DND-41 (cell line): ENCODE data around the gene OLFM3.

Experiments used
- ATAC-seq: fragments of 200-7000 bp; cut with Tn5 transposase; 3 replicates; pipeline ENCODE4 v1.9.1; 2021; ENCODE audit warnings: low read depth; ENCODE audit not compliant: insufficient read depth
- DNase-seq: peaks from one replicate; pipeline ENCODE4 v3.0.0-alpha.2; 2020
- H2AFZ ChIP-seq: 2 replicates; pipeline ENCODE4 v1.6.0; 2012; ENCODE audit warnings: low read depth, low read length
- H3K27ac ChIP-seq: 2 replicates; pipeline ENCODE4 v1.5.1; 2012; ENCODE audit warnings: low read length, inconsistent platforms
- H3K27me3 ChIP-seq: fragments of 200-600 bp; sonication (generic); 2 replicates; pipeline ENCODE4 v1.6.0; 2012; ENCODE audit warnings: low read length, mild to moderate bottlenecking, inconsistent platforms; ENCODE audit not compliant: insufficient read depth, poor library complexity
- H3K36me3 ChIP-seq: 2 replicates; pipeline ENCODE4 v1.5.1; 2012; ENCODE audit warnings: low read length, inconsistent platforms; ENCODE audit not compliant: insufficient read depth
- H3K4me1 ChIP-seq: 2 replicates; pipeline ENCODE4 v1.5.1; 2012; ENCODE audit warnings: mild to moderate bottlenecking, low read length; ENCODE audit not compliant: insufficient read depth
- H3K4me2 ChIP-seq: 2 replicates; pipeline ENCODE4 v1.6.0; 2012; ENCODE audit warnings: mild to moderate bottlenecking, moderate library complexity, low read length, inconsistent platforms; ENCODE audit not compliant: insufficient read depth
- H3K4me3 ChIP-seq, 2 experiments: fragments of 200-600 bp in 1 of 2; shearing (Covaris generic) in 1 of 2; 2 replicates each; pipeline ENCODE4 v1.5.1; 2012 to 2016; ENCODE audit warnings: inconsistent platforms in 2 of 2, low read length in 2 of 2, mild to moderate bottlenecking in 2 of 2, low read depth in 1 of 2, moderate library complexity in 1 of 2
- H3K79me2 ChIP-seq: 2 replicates; pipeline ENCODE4 v1.6.0; 2012; ENCODE audit warnings: low read length, inconsistent platforms; ENCODE audit not compliant: insufficient read depth
- H3K9ac ChIP-seq: 2 replicates; pipeline ENCODE4 v1.6.0; 2012; ENCODE audit warnings: low read depth, mild to moderate bottlenecking, inconsistent platforms, low read length, moderate library complexity
- H3K9me3 ChIP-seq: 2 replicates; pipeline ENCODE4 v1.5.1; 2012; ENCODE audit warnings: low read length, moderate library complexity, mild to moderate bottlenecking, inconsistent platforms; ENCODE audit not compliant: insufficient read depth, severe bottlenecking
- H4K20me1 ChIP-seq: 2 replicates; pipeline ENCODE4 v1.6.0; 2012; ENCODE audit warnings: low read length; ENCODE audit not compliant: insufficient read depth
- CTCF ChIP-seq: IDR thresholded peaks from 2 replicates; pipeline ENCODE4 v1.5.1; 2012; ENCODE audit warnings: borderline replicate concordance, low read length, moderate library complexity, mild to moderate bottlenecking; ENCODE audit not compliant: poor library complexity, severe bottlenecking; ENCODE audit errors: extremely low read depth
- EZH2 ChIP-seq: IDR thresholded peaks from 3 replicates; pipeline ENCODE4 v1.6.1; 2012; ENCODE audit warnings: borderline replicate concordance, low read depth, mild to moderate bottlenecking, moderate library complexity, low read length, inconsistent platforms; ENCODE audit not compliant: severe bottlenecking

Gene OLFM3

GRCh38 chr1:101976161-101976560 lies 20.6 kb downstream of the OLFM3 start:
- H3K36me3 ChIP-seq = no peaks in the 10 kb centered on the region
- ATAC-seq (no peak), DNase-seq (no peak)
- no peak overlapping the region for H3K27ac ChIP-seq
- no peak overlapping the region for H2AFZ ChIP-seq
- no peaks in the 10 kb centered on the region for H4K20me1 ChIP-seq
- H3K4me1 ChIP-seq = peaks cover 8% of the 10 kb centered on the region
- no peaks in the 10 kb centered on the region for H3K9me3 ChIP-seq
- TF ChIP-seq CTCF (no peak), EZH2 (no peak)
- H3K4me3 ChIP-seq = no peak overlapping the region
- no peak overlapping the region for H3K9ac ChIP-seq
- no peaks in the 10 kb centered on the region for H3K27me3 ChIP-seq
- no peaks in the 10 kb centered on the region for H3K79me2 ChIP-seq
- H3K4me2 ChIP-seq = no peak overlapping the region

- Histone ChIP-seq H3K4me3 (no peak overlapping the region), H4K20me1 (no peaks in the 10 kb centered on the region), H3K9me3 (no peaks in the 10 kb centered on the region), H3K27me3 (no peaks in the 10 kb centered on the region), H3K79me2 (no peaks in the 10 kb centered on the region), H3K4me2 (no peak overlapping the region), H3K4me1 (0 out of 2 replicates have a peak, but pooled peaks cover under 1% of the 10 kb centered on the region), H2AFZ (no peak overlapping the region), H3K36me3 (no peaks in the 10 kb centered on the region), H3K27ac (no peak overlapping the region), H3K9ac (no peak overlapping the region)
- ATAC-seq = no peak
- DNase-seq = no peak
- no peak for TF ChIP-seq EZH2
These were observed 21.4 kb downstream of the OLFM3 start for GRCh38 chr1:101975371-101975770.

- Histone ChIP-seq H3K9ac (no peak overlapping the region), H3K4me2 (no peak overlapping the region), H3K4me3 (no peak overlapping the region), H3K79me2 (no peaks in the 10 kb centered on the region), H3K27ac (no peak overlapping the region), H3K9me3 (no peaks in the 10 kb centered on the region), H3K27me3 (no peaks in the 10 kb centered on the region), H2AFZ (no peak overlapping the region), H3K36me3 (no peaks in the 10 kb centered on the region), H4K20me1 (no peaks in the 10 kb centered on the region), H3K4me1 (no peaks in the 10 kb centered on the region)
- DNase-seq (no peak), ATAC-seq (no peak)
- TF ChIP-seq CTCF (no peak), EZH2 (no peak)
These were observed 22.0 kb downstream of the OLFM3 start for GRCh38 chr1:101974599-101975274.

- ATAC-seq (no peak), DNase-seq (no peak)
- no peak overlapping the region for H3K27ac ChIP-seq
- H3K9me3 ChIP-seq = no peaks in the 10 kb centered on the region
- no peaks in the 10 kb centered on the region for H3K36me3 ChIP-seq
- no peak overlapping the region for H3K4me3 ChIP-seq
- H3K27me3 ChIP-seq = no peaks in the 10 kb centered on the region
- peak; percentile 35 for TF ChIP-seq CTCF
- TF ChIP-seq EZH2 = no peak
- H2AFZ ChIP-seq = no peak overlapping the region
- no peak overlapping the region for H3K4me2 ChIP-seq
- H3K9ac ChIP-seq = no peak overlapping the region
- H4K20me1 ChIP-seq = no peaks in the 10 kb centered on the region
- H3K79me2 ChIP-seq = no peaks in the 10 kb centered on the region
- H3K4me1 ChIP-seq = no peaks in the 10 kb centered on the region
These were observed 25.4 kb downstream of the OLFM3 start for GRCh38 chr1:101971304-101971703.
